GM15510 (cell line): ENCODE measurements around the gene FECH.

Experiments used
- POLR2A ChIP-seq: IDR thresholded peaks from 3 replicates; pipeline ENCODE4 v1.6.1; 2011; ENCODE audit warnings: borderline replicate concordance; ENCODE audit not compliant: insufficient read length; ENCODE audit errors: extremely low read depth

Gene FECH

GRCh38 chr18:57547260-57547659 lies 39.2 kb downstream of the FECH start:
- TF ChIP-seq POLR2A: no peak

GRCh38 chr18:57544936-57545660 lies 41.4 kb downstream of the FECH start:
- TF ChIP-seq POLR2A: no peak

DNA sequence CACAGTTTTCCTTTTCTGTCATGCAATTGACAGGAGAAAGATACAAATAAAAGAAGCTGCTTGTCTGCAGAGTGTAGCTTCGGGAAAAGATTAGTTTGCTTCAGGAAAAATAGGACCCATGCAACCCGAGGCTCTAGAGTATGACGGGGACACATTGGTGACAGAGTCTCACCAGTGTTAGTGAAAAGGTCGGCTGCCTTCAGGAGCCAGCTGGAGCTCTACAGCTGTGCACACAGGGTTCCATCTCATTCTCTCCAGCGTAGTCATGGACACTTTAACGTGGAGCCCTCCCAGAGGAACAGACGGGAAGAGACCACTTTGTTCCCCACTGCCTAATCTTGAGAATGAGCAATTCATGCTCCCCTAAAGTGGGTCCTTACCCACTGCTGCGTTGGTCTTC lies 42.9 kb downstream of the FECH start:
- no peak for TF ChIP-seq POLR2A

DNA sequence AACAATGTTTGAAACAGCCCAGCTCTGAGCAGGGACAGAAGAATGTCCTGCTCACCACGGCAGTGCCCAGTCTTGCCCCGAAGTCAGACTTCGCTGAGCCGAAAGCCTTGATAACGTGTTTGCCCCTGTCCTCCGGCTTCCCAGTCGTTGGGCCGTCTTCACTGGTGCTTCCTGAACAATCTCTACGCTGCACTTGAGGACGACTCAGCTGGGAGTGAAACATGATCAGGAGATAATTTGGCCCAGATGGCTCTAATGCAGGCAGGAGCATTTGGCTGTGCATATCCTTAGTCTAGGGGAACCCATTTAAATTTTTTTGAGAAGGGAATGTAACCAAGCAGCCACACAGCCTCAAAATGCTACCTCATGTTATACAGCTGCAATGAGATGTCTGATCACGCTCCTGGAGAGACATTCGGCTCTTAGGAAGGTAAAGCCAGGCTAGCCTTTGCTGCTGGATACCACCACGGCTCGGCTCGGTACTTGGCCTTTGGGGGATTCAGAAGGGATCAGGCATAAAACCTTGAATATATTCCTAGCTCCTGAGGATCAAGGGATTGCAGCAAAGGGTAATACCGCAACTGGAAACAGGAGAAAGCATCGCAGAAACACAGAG lies 43.6 kb downstream of the FECH start:
- TF ChIP-seq POLR2A: no peak

DNA sequence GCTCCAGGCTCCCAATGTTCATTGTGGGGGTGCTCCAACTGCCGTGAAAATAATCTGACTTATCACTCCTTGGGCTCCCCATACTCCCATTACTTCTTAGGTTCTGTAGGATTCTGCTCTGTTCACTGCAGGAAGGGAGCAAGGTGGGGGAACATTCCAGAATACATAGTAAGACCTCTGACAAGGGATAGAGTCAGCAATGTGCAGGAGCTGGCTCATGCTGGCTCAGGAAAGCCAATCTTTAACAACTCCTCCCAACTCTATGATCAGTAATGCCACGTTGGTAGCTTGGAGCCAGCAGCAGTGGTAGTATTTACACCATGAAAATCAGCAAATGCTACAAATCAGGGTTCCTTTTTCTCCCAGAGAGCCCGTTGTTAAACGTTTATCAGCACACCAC lies 44.4 kb downstream of the FECH start:
- no peak for TF ChIP-seq POLR2A

- no peak for TF ChIP-seq POLR2A
Measured at GRCh38 chr18:57539702-57540101, 46.8 kb downstream of the FECH start.

GRCh38 chr18:57538614-57539013 lies 47.9 kb downstream of the FECH start:
- no peak for TF ChIP-seq POLR2A

DNA sequence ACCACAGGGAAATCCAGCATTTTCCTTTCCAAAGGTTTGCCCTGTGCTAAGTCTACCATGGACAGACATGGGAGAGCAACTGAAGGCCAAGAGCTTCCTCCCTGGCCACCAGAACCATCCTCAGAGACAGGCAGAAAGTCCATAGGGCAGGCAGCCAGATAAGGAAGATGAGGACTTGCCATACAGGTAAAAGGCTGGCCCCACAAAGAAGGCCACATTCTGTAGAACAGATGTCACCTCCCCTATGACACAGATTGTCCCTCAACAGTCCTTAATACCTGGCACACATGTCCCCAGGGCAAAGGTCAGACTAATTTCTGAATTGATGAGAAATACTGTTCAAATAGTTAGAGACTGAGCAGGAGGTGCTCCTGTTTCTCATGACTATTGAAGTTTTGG lies 52.0 kb downstream of the FECH start:
- TF ChIP-seq POLR2A: no peak

DNA sequence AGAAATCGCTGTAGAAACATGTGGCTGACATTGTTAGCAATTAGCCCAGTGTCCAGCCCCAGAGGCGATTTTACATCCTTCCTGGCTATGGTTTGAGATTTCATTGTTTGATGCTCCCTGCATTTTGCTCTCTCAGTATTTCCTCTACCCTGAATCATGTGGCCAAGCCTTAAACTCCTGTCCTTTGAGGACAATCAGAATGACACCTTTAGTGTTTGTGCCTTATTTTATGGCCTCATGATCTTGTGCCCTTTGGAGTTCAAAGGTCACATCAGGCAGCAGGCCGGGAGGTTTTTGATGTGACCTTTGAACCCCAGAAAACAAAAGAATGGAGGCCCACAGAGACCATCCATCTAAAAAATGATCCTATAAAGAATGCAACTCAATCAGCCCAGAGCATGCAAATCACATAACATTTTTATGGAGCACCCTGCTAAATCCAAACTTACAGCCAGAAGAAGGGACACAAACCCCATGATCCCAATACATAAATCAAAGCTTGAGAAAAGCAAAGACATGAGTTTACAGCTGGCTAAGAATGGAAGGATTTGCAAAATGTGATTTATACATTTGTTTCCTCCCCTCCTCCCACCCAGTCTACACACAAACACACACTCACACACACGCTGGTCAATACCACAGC lies 52.5 kb downstream of the FECH start:
- no peak for TF ChIP-seq POLR2A

- TF ChIP-seq POLR2A: no peak
Measured at GRCh38 chr18:57533006-57533867, 53.3 kb downstream of the FECH start.

GRCh38 chr18:57529151-57529550 lies 57.4 kb downstream of the FECH start:
- no peak for TF ChIP-seq POLR2A

DNA sequence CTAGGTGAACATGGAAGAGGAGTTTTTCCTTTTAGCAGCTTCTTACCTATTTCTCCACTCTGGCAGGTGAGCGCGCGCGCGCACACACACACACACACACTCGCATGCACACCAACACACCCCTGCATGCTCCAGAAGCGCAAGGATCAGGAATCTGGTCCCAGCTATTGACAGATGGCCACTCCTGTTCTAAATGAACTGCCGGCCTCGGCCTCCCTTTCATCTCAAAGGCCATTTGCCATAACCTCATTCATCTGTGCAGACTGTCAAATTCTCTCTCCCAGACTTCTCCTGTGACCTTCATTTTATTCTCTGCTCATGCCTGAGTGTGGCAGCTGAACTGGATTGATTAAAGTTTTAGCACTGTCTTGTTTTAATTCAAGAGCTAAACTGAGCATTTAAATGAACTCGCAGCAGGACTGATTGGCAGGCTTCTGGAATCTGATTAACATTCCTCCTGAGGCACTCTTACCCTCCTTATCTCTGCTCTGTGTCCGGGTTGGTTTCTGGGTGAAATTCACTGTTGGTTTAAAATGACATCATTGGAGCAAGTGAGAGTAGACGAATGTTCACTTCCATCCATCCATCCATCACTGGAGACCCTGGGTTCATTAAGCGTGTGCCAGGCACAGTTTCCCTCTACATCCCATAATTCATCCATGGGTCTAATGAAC lies 58.8 kb downstream of the FECH start:
- TF ChIP-seq POLR2A: no peak

DNA sequence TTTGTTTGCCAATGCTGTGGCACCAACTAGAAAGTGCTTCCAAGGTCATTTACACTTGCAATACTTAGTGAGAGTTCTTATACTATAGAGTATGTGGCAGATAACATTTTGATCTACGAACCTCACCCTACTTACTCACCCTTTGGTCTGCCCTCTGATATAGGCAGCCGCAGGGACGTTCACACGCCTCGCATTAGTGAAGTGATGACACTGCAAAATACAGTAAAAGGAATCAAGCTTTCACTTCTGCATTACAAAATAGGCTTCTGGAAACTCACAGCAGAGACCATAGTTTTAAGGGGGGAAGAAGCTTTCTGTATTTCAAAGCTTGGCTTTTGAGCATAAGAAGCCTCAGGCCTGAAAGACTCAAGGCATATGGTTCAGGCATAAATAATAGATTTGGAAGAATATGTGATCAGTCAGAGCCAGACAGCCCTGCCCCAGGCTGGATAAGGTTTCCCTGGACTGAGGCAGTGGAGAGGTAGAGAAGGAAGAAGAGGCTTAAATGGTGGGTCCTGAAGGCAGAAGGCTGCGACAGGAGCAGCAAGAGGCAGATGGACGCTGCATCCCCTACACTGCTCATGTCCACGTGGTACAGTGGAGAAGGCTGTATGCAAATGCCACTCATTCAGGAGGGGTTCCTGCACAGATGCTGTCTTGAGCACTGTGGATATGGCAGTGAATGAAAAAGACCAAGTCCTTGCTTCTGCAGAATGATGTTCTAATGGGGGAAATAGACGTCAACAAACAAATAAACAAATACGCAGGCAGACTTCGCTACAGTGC lies 63.1 kb downstream of the FECH start:
- TF ChIP-seq POLR2A: no peak
